Measurements from ENCODE around the gene ITGBL1. TPM values are rescaled to one million over a fixed set of nuclear protein-coding genes. Genes with fewer than 3 reads are reported as not detected.
A peak's percentile ranks its signal among the peaks of the same experiment; 100 is the strongest.

ITGBL1 gene
- total RNA-seq, 3 donors from 2014 or later: 8.2 to 62.5 (median 18.6) TPM

GRCh38 chr13:101415358-101416174 lies 36.9 kb upstream of the ITGBL1 start:
- Histone ChIP-seq H3K4me3 (peak overlapping the region; percentile 41 to 72 (median 60)), H3K4me1 (no peaks in the 10 kb centered on the region), H3K27ac (peak overlapping the region; percentile 57 to 71), H3K27me3 (peaks cover 0 to 10% of the 10 kb centered on the region in 2 donors), H3K36me3 (no peaks in the 10 kb centered on the region), H3K9me3 (no peaks in the 10 kb centered on the region)
- intact Hi-C loops (cut with DNase I; ENCODE audit: low total_unique reads): loop anchor here (10.0 kb wide), 1 partner anchor 49 kb away; no protein-coding TSS in a partner anchor
- DNase-seq (ENCODE audit: low spot score in 2 of 2): no peak
- TF ChIP-seq CTCF (IDR thresholded peaks at IDR 0.05): no peak
- TF ChIP-seq POLR2A (IDR thresholded peaks at IDR 0.05): no peak
- no peak for TF ChIP-seq POLR2AphosphoS5 (IDR thresholded peaks at IDR 0.05)

- Histone ChIP-seq H3K9me3 (no peaks in the 10 kb centered on the region), H3K4me3 (peak within 1 kb of the TSS; percentile 41 to 72 (median 60)), H3K27me3 (peaks cover 0 to 10% of the 10 kb centered on the region in 2 donors), H3K4me1 (no peaks in the 10 kb centered on the region), H3K36me3 (no peaks in the 10 kb centered on the region), H3K27ac (peak within 1 kb of the TSS; percentile 67 to 71)
- TF ChIP-seq CTCF (IDR thresholded peaks at IDR 0.05) (no peak), POLR2AphosphoS5 (IDR thresholded peaks at IDR 0.05) (no peak), POLR2A (IDR thresholded peaks at IDR 0.05) (no peak)
- no peak for DNase-seq (ENCODE audit: low spot score in 2 of 2)
- intact Hi-C loops (cut with DNase I; ENCODE audit: low total_unique reads): loop anchor here (10.0 kb wide), 1 partner anchor 48 kb away; no protein-coding TSS in a partner anchor
These were observed 36.1 kb upstream of the ITGBL1 start, which contains the start of gene NALCN for GRCh38 chr13:101416181-101417042. NALCN (minus strand) TSS chr13:101416508; CDS start chr13:101399126, 17,382 bp downstream.

DNA sequence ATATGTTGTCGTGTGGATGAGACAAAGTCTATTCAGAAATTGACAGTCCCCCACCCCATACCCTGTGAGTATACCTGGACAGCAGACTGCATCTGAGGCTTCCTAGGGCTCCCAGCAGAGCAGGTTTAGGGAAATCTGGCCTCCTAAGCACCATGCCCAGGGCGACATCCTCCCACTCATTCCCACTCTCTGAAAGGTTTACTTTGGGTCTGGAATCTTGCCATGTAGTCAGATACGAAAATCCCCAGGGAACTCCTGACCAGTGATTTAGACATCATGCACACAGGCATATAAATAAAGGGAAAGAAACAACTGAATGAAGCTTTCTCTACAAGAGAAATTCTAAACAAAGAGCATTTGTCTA lies 35.5 kb upstream of the ITGBL1 start:
- intact Hi-C loops (cut with DNase I; ENCODE audit: low total_unique reads): loop anchor here (10.0 kb wide), 1 partner anchor 48 kb away; no protein-coding TSS in a partner anchor

GRCh38 chr13:101417501-101417900 lies 35.0 kb upstream of the ITGBL1 start:
- no peaks in the 10 kb centered on the region for H3K36me3 ChIP-seq
- intact Hi-C loops (cut with DNase I; ENCODE audit: low total_unique reads): loop anchor here (10.0 kb wide), 1 partner anchor 47 kb away; no protein-coding TSS in a partner anchor
- H3K27ac ChIP-seq: no peak overlapping the region
- no peak overlapping the region for H3K4me3 ChIP-seq
- DNase-seq (ENCODE audit: low spot score in 2 of 2): no peak
- no peaks in the 10 kb centered on the region for H3K4me1 ChIP-seq
- H3K27me3 ChIP-seq: peaks cover 0 to 10% of the 10 kb centered on the region in 2 donors
- H3K9me3 ChIP-seq: no peaks in the 10 kb centered on the region
- TF ChIP-seq CTCF (IDR thresholded peaks at IDR 0.05) (no peak), POLR2A (IDR thresholded peaks at IDR 0.05) (no peak), POLR2AphosphoS5 (IDR thresholded peaks at IDR 0.05) (no peak)

More for the DNA sequence above, 35.5 kb upstream of the ITGBL1 start:
- Histone ChIP-seq H3K9me3 (no peaks in the 10 kb centered on the region), H3K4me1 (no peaks in the 10 kb centered on the region), H3K27me3 (peaks cover 0 to 10% of the 10 kb centered on the region in 2 donors), H3K27ac (peak overlapping the region; percentile 67 to 71), H3K4me3 (peak overlapping the region in 2 of 3 donors; percentile 60 to 72), H3K36me3 (no peaks in the 10 kb centered on the region)
- no peak for DNase-seq (ENCODE audit: low spot score in 2 of 2)
- TF ChIP-seq CTCF (IDR thresholded peaks at IDR 0.05) (no peak), POLR2A (IDR thresholded peaks at IDR 0.05) (no peak), POLR2AphosphoS5 (IDR thresholded peaks at IDR 0.05) (no peak)
